HepG2 (cell line): ENCODE results near the gene PGA5. TPM values are rescaled to one million over a fixed set of nuclear protein-coding genes. Genes with fewer than 3 reads are reported as not detected.

Experiments used
- ARNTL ChIP-seq: sonication (generic); formaldehyde crosslinking; IDR thresholded peaks from 2 replicates; pipeline ENCODE4 v1.4.0; 2020; ENCODE audit warnings: mild to moderate bottlenecking, missing genetic modification reagents
- GATAD2A ChIP-seq: IDR thresholded peaks from 2 replicates; pipeline ENCODE4 v1.6.1; 2016
- MAX ChIP-seq: IDR thresholded peaks from 2 replicates; pipeline ENCODE4 v1.6.1; 2012; ENCODE audit warnings: inconsistent platforms
- MYC ChIP-seq: sonication (generic); formaldehyde crosslinking; IDR thresholded peaks from 2 replicates; pipeline ENCODE4 v1.9.0; 2021; ENCODE audit warnings: missing genetic modification reagents, borderline replicate concordance
- PAX8 ChIP-seq: sonication (generic); formaldehyde crosslinking; IDR thresholded peaks from 2 replicates; pipeline ENCODE4 v1.8.0; 2022; ENCODE audit warnings: mild to moderate bottlenecking, missing genetic modification reagents, borderline replicate concordance
- PITX1 ChIP-seq: sonication (generic); formaldehyde crosslinking; IDR thresholded peaks from 2 replicates; pipeline ENCODE4 v1.5.1; 2020; ENCODE audit warnings: mild to moderate bottlenecking, missing genetic modification reagents
- POLR2A ChIP-seq, 2 experiments: IDR thresholded peaks; 2 replicates each; pipeline ENCODE4 v1.6.1; 2011; ENCODE audit warnings: low read depth in 2 of 2, low read length in 2 of 2, mild to moderate bottlenecking in 1 of 2, moderate library complexity in 1 of 2; ENCODE audit not compliant: insufficient read depth in 1 of 2
- POLR2AphosphoS5 ChIP-seq: IDR thresholded peaks from 2 replicates; pipeline ENCODE4 v1.6.1; 2012; ENCODE audit warnings: low read depth, low read length
- RBM22 ChIP-seq: fragments of 200-400 bp; formaldehyde crosslinking; optimal IDR thresholded peaks from 2 replicates; pipeline ENCODE3; 2017; ENCODE audit warnings: mild to moderate bottlenecking, low read length, moderate library complexity
- RFXANK ChIP-seq: IDR thresholded peaks from 2 replicates; pipeline ENCODE4 v1.6.1; 2016
- SAFB2 ChIP-seq: sonication (generic); formaldehyde crosslinking; IDR thresholded peaks from 2 replicates; pipeline ENCODE4 v1.5.1; 2020; ENCODE audit warnings: missing genetic modification reagents, low read depth, mild to moderate bottlenecking, borderline replicate concordance
- SOX13 ChIP-seq, 3 experiments: fragments of 450-650 bp in 1 of 3; sonication (generic) in 1 of 3; formaldehyde crosslinking in 1 of 3; IDR thresholded peaks in 2 of 3; conservative IDR thresholded peaks in 1 of 3; 2 replicates each; pipeline versions ENCODE4 v1.5.0 to v1.6.1; 2016 to 2020; ENCODE audit warnings: antibody characterized with exemption in 1 of 3, mild to moderate bottlenecking in 1 of 3, missing compliant biosample characterization in 1 of 3, missing genetic modification reagents in 1 of 3, moderate library complexity in 1 of 3
- SP5 ChIP-seq: IDR thresholded peaks from 2 replicates; pipeline ENCODE4 v1.6.1; 2016; ENCODE audit warnings: low read depth, borderline replicate concordance
- ZBTB43 ChIP-seq: sonication (generic); formaldehyde crosslinking; conservative IDR thresholded peaks from 2 replicates; pipeline ENCODE4 v1.4.0; 2020; ENCODE audit warnings: missing genetic modification reagents
- ZNF333 ChIP-seq: sonication (generic); formaldehyde crosslinking; IDR thresholded peaks from 2 replicates; pipeline ENCODE4 v1.4.0; 2020; ENCODE audit warnings: mild to moderate bottlenecking, missing genetic modification reagents, borderline replicate concordance
- ZNF607 ChIP-seq: sonication (generic); formaldehyde crosslinking; IDR thresholded peaks from 2 replicates; pipeline ENCODE4 v1.5.1; 2020; ENCODE audit warnings: missing genetic modification reagents, mild to moderate bottlenecking, borderline replicate concordance
- ZNF777 ChIP-seq: sonication (generic); formaldehyde crosslinking; IDR thresholded peaks from 2 replicates; pipeline ENCODE4 v1.4.0; 2020; ENCODE audit warnings: missing genetic modification reagents
- polyA plus RNA-seq, 8 experiments: library from polyadenylated mRNA; depleted of rRNA in 3 of 8; stranded (reverse) in 7 of 8; unstranded in 1 of 8; fragments of >200 nt; fragmentation: Illumina TruSeq in 4 of 8; extraction: Trizol in 4 of 8; gene quantifications; 2 replicates each; pipeline versions ENCODE4 v1.2.1 to v1.2.3, GENCODE V29; 2011 to 2016; ENCODE audit warnings: low read depth in 4 of 8, missing spikeins in 1 of 8, mixed read lengths in 1 of 8; ENCODE audit not compliant: insufficient read depth in 1 of 8
- total RNA-seq, 5 experiments: library from RNA; depleted of rRNA; stranded (reverse); fragments of >200 nt; fragmentation: Illumina TruSeq; extraction: Trizol; gene quantifications; 2 replicates each; pipeline ENCODE4 v1.2.3, GENCODE V29; 2016; ENCODE audit warnings: low read depth in 1 of 5
- TF ChIP-seq, protein P1 (sequence below): sonication (generic); formaldehyde crosslinking; IDR thresholded peaks from 2 replicates; pipeline ENCODE4 v1.4.0; 2020; ENCODE audit warnings: missing genetic modification reagents
- TF ChIP-seq, protein P2 (sequence below): sonication (generic); formaldehyde crosslinking; conservative IDR thresholded peaks from 2 replicates; pipeline ENCODE4 v1.4.0; 2020; ENCODE audit warnings: missing genetic modification reagents
- TF ChIP-seq, protein P3 (sequence below): sonication (generic); formaldehyde crosslinking; IDR thresholded peaks from 2 replicates; pipeline ENCODE4 v1.5.1; 2020; ENCODE audit warnings: mild to moderate bottlenecking, missing genetic modification reagents, moderate library complexity
- TF ChIP-seq, protein P4 (sequence below): sonication (generic); formaldehyde crosslinking; IDR thresholded peaks from 2 replicates; pipeline ENCODE4 v1.4.0; 2020; ENCODE audit warnings: missing genetic modification reagents, borderline replicate concordance

Gene PGA5
- total and polyA plus RNA-seq, 2 of the 13 experiments (the other 11 are each of a cell fraction or from before 2014, with no cell fraction given), result not detected

DNA sequence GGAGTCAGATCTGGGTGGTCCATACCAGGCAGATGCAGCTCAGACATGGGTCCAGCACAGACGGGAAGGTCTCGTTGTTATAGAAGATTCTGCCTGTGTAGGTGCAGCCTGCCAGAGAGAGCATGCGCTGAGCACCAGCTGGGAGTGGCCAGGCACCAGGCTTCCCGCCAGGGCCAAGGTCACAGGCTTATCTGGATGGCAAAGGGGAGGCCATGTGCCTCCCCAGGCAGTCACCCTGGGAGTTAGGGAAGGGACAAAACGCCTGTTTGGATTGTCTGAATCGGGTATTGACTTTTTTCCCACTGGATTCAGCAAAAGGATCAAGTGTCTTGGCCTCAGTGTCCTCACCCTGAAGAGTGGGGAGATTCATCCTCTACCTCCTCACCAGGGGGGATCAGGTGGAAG is 26.5 kb downstream of the PGA5 start (continued):
- 0 out of 2 replicates have a peak, but pooled peaks have one; percentile 28 for TF ChIP-seq SAFB2 (CRISPR knock-in tag)
- TF ChIP-seq MYC, result peak; percentile 90; the same call in 1 of the 2 replicates
- peak; percentile 58 for TF ChIP-seq POLR2AphosphoS5
- TF ChIP-seq ARNTL, result peak; percentile 63; the same call in 1 of the 2 replicates
- peak; percentile 47; the same call in 1 of the 2 replicates for TF ChIP-seq GATAD2A
- TF ChIP-seq, protein P1, sequence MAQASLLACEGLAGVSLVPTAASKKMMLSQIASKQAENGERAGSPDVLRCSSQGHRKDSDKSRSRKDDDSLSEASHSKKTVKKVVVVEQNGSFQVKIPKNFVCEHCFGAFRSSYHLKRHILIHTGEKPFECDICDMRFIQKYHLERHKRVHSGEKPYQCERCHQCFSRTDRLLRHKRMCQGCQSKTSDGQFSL (CRISPR knock-in tag), result 0 out of 2 replicates have a peak, but pooled peaks have one; percentile 16
- no peak; the same call in 1 of the 2 replicates for TF ChIP-seq ZNF777 (CRISPR knock-in tag)
- TF ChIP-seq RFXANK (CRISPR knock-in tag), result no peak
- TF ChIP-seq ZBTB43, result 0 out of 2 replicates have a peak, but pooled peaks have one; percentile 47
- TF ChIP-seq, protein P2, sequence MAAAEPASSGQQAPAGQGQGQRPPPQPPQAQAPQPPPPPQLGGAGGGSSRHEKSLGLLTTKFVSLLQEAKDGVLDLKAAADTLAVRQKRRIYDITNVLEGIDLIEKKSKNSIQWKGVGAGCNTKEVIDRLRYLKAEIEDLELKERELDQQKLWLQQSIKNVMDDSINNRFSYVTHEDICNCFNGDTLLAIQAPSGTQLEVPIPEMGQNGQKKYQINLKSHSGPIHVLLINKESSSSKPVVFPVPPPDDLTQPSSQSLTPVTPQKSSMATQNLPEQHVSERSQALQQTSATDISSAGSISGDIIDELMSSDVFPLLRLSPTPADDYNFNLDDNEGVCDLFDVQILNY (CRISPR knock-in tag), result 0 out of 2 replicates have a peak, but pooled peaks have one; percentile 46
- peak; percentile 79; the same call in 1 of the 2 replicates for TF ChIP-seq PITX1 (CRISPR knock-in tag)
- TF ChIP-seq POLR2A (IDR thresholded peaks at IDR 0.05; ENCODE audit: insufficient read depth in 1 of 2, low read depth in 2 of 2, low read length in 2 of 2), result peak in 1 of 2 experiments; percentile 77; a peak in 2 of 4 replicates
- 0 out of 2 replicates have a peak, but pooled peaks have one; percentile 19 for TF ChIP-seq ZNF607
- TF ChIP-seq RBM22, result peak; percentile 39
- no peak for TF ChIP-seq PAX8 (CRISPR knock-in tag)
- no peak for TF ChIP-seq SOX13 (IDR thresholded peaks at IDR 0.05)
- TF ChIP-seq SOX13 (CRISPR knock-in tag; conservative IDR thresholded peaks at IDR 0.05 in 1 of 2, IDR thresholded peaks at IDR 0.05 in 1 of 2), result peak in 1 of 2 experiments; percentile 55; a peak in 2 of 4 replicates
- peak; percentile 98 for TF ChIP-seq MAX
- TF ChIP-seq, protein P3, sequence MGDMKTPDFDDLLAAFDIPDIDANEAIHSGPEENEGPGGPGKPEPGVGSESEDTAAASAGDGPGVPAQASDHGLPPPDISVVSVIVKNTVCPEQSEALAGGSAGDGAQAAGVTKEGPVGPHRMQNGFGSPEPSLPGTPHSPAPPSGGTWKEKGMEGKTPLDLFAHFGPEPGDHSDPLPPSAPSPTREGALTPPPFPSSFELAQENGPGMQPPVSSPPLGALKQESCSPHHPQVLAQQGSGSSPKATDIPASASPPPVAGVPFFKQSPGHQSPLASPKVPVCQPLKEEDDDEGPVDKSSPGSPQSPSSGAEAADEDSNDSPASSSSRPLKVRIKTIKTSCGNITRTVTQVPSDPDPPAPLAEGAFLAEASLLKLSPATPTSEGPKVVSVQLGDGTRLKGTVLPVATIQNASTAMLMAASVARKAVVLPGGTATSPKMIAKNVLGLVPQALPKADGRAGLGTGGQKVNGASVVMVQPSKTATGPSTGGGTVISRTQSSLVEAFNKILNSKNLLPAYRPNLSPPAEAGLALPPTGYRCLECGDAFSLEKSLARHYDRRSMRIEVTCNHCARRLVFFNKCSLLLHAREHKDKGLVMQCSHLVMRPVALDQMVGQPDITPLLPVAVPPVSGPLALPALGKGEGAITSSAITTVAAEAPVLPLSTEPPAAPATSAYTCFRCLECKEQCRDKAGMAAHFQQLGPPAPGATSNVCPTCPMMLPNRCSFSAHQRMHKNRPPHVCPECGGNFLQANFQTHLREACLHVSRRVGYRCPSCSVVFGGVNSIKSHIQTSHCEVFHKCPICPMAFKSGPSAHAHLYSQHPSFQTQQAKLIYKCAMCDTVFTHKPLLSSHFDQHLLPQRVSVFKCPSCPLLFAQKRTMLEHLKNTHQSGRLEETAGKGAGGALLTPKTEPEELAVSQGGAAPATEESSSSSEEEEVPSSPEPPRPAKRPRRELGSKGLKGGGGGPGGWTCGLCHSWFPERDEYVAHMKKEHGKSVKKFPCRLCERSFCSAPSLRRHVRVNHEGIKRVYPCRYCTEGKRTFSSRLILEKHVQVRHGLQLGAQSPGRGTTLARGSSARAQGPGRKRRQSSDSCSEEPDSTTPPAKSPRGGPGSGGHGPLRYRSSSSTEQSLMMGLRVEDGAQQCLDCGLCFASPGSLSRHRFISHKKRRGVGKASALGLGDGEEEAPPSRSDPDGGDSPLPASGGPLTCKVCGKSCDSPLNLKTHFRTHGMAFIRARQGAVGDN, result peak; percentile 99
- no peak for TF ChIP-seq ZNF333 (CRISPR knock-in tag)
- TF ChIP-seq, protein P4, sequence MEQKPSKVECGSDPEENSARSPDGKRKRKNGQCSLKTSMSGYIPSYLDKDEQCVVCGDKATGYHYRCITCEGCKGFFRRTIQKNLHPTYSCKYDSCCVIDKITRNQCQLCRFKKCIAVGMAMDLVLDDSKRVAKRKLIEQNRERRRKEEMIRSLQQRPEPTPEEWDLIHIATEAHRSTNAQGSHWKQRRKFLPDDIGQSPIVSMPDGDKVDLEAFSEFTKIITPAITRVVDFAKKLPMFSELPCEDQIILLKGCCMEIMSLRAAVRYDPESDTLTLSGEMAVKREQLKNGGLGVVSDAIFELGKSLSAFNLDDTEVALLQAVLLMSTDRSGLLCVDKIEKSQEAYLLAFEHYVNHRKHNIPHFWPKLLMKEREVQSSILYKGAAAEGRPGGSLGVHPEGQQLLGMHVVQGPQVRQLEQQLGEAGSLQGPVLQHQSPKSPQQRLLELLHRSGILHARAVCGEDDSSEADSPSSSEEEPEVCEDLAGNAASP (CRISPR knock-in tag), result peak; percentile 59; the same call in 1 of the 2 replicates
- peak; percentile 63; the same call in 1 of the 2 replicates for TF ChIP-seq SP5 (CRISPR knock-in tag)
